ENCODE data around the gene GAL3ST3.

- no peak for TF ChIP-seq ARNT (IDR thresholded peaks at IDR 0.05)
- TF ChIP-seq NFRKB (IDR thresholded peaks at IDR 0.05), result no peak
- no peak for TF ChIP-seq ELF4 (IDR thresholded peaks at IDR 0.05)
Measured at GRCh38 chr11:66008095-66008467, 40.9 kb downstream of the GAL3ST3 start.
